ENCODE measurements around the gene TACC3.

DNA sequence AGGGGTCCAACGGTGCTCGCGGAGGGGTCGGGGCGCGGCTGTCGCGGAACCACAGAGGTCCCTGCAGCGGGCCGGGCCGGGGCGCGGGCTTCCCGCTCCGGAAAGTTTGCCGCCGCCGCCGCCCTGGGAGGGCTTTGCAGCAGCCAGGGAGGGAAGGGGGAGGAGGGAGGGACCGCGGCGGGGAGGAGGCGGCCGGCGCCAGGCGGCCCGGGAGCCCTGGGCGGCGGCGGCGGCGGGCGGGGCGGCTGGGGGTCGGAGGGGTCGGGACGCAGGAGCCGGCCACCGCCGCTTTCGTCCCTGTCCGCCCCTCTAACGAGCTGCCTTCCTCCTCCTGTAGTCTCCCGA is 72.1 kb downstream of the TACC3 start:
- no peak for TF ChIP-seq EP300 (IDR thresholded peaks at IDR 0.05; ENCODE audit: borderline replicate concordance)
- TF ChIP-seq FOXM1 (IDR thresholded peaks at IDR 0.05; ENCODE audit: borderline replicate concordance, low read depth) = no peak
- no peak for TF ChIP-seq REST (IDR thresholded peaks at IDR 0.05; ENCODE audit: low read depth)
- no peak for TF ChIP-seq TCF12 (IDR thresholded peaks at IDR 0.05; ENCODE audit: low read depth)
